ENCODE results near the gene IRAG1. TPM values are rescaled to one million over a fixed set of nuclear protein-coding genes. Genes with fewer than 3 reads are reported as not detected.

The IRAG1 gene
- total RNA-seq, 1 donor from 2014 or later = 0.26 TPM

DNA sequence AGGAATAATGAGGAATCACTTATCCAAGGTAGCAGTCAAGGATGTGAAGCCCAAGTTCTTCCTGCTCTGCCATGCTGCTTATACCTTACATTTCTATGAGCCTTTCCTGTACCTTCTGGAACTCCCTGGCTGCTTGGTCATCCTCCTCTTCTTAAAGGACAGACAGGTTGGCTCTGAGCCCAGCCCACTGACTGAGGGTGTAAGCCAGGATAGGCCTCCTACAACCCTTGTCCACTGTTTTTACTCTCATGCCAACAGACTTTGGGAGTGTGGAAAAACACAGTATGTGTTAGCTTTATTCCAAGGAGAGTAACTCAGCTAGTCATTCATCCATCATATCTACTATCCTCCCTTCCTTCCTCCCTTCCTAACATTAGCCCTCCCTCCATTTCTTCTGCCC, 47.5 kb downstream of the IRAG1 start:
- Histone ChIP-seq H3K36me3 (ENCODE audit: control insufficient read depth, insufficient read depth, low read length) (no peaks in the 10 kb centered on the region), H3K4me3 (ENCODE audit: low read depth, low read length) (no peak overlapping the region), H3K27me3 (ENCODE audit: control insufficient read depth, insufficient read depth, low read length) (no peaks in the 10 kb centered on the region)
- TF ChIP-seq, protein P1, sequence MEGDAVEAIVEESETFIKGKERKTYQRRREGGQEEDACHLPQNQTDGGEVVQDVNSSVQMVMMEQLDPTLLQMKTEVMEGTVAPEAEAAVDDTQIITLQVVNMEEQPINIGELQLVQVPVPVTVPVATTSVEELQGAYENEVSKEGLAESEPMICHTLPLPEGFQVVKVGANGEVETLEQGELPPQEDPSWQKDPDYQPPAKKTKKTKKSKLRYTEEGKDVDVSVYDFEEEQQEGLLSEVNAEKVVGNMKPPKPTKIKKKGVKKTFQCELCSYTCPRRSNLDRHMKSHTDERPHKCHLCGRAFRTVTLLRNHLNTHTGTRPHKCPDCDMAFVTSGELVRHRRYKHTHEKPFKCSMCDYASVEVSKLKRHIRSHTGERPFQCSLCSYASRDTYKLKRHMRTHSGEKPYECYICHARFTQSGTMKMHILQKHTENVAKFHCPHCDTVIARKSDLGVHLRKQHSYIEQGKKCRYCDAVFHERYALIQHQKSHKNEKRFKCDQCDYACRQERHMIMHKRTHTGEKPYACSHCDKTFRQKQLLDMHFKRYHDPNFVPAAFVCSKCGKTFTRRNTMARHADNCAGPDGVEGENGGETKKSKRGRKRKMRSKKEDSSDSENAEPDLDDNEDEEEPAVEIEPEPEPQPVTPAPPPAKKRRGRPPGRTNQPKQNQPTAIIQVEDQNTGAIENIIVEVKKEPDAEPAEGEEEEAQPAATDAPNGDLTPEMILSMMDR (IDR thresholded peaks at IDR 0.05; ENCODE audit: insufficient read depth, low read length, severe bottlenecking) = no peak
- FAIRE-seq (no peak), DNase-seq (ENCODE audit: low read depth) (no peak)

GRCh38 chr11:10645212-10645795, 48.3 kb downstream of the IRAG1 start:
- no peak overlapping the region for H3K4me3 ChIP-seq (ENCODE audit: low read depth, low read length)
- no peak for FAIRE-seq
- DNase-seq (ENCODE audit: low read depth) = no peak

More at GRCh38 chr11:10645212-10645795, 48.3 kb downstream of the IRAG1 start:
- H3K36me3 ChIP-seq (ENCODE audit: control insufficient read depth, insufficient read depth, low read length) = no peaks in the 10 kb centered on the region
- H3K27me3 ChIP-seq (ENCODE audit: control insufficient read depth, insufficient read depth, low read length) = no peaks in the 10 kb centered on the region
- TF ChIP-seq, protein P1 (IDR thresholded peaks at IDR 0.05; ENCODE audit: insufficient read depth, low read length, severe bottlenecking) = no peak

Other genes with a start within 250 kb of the IRAG1 start
- gene AMPD3, start 238.5 kb downstream of the IRAG1 start, total RNA-seq = 5.3 and 11.0 TPM in 2 replicates
- 71.9 and 103 TPM in 2 replicates for gene RNF141, start 152.6 kb downstream of the IRAG1 start, total RNA-seq
- gene LYVE1, start 125.1 kb downstream of the IRAG1 start, total RNA-seq = not detected in 2 replicates
- 16.8 and 24.7 TPM in 2 replicates for gene CTR9, start 57.5 kb upstream of the IRAG1 start, total RNA-seq
- gene EIF4G2, start 115.2 kb upstream of the IRAG1 start, total RNA-seq = 384 and 624 TPM in 2 replicates
- 19.5 and 32.9 TPM in 2 replicates for gene ZBED5, start 164.3 kb upstream of the IRAG1 start, total RNA-seq